HepG2 (cell line): ENCODE data around the gene SLBP. TPM values are rescaled to one million over a fixed set of nuclear protein-coding genes. Genes with fewer than 3 reads are reported as not detected.

ENCODE experiments used
- HDAC6 ChIP-seq: fragments of 200-600 bp; sonication (generic); IDR thresholded peaks from 2 replicates; pipeline ENCODE4 v1.7.0; 2017; ENCODE audit warnings: mild to moderate bottlenecking, antibody characterized with exemption, low read length, low read depth
- ISL2 ChIP-seq: sonication (generic); formaldehyde crosslinking; IDR thresholded peaks from 2 replicates; pipeline ENCODE4 v1.5.0; 2020; ENCODE audit warnings: missing genetic modification reagents
- JDP2 ChIP-seq: sonication (generic); formaldehyde crosslinking; IDR thresholded peaks from 2 replicates; pipeline ENCODE4 v1.8.1; 2022; ENCODE audit warnings: missing genetic modification reagents, borderline replicate concordance
- KDM4B ChIP-seq: sonication (generic); formaldehyde crosslinking; IDR thresholded peaks from 2 replicates; pipeline ENCODE4 v1.4.0; 2020; ENCODE audit warnings: missing genetic modification reagents
- KDM6A ChIP-seq: IDR thresholded peaks from 2 replicates; pipeline ENCODE4 v1.6.1; 2016; ENCODE audit warnings: low read depth
- MEF2D ChIP-seq: sonication (generic); formaldehyde crosslinking; IDR thresholded peaks from 2 replicates; pipeline ENCODE4 v1.5.1; 2020; ENCODE audit warnings: mild to moderate bottlenecking, missing genetic modification reagents
- MEIS1 ChIP-seq: sonication (generic); formaldehyde crosslinking; IDR thresholded peaks from 2 replicates; pipeline ENCODE4 v1.9.0; 2021; ENCODE audit warnings: mild to moderate bottlenecking, missing genetic modification reagents, moderate library complexity, borderline replicate concordance
- MLLT10 ChIP-seq: sonication (generic); formaldehyde crosslinking; IDR thresholded peaks from 2 replicates; pipeline ENCODE4 v1.4.0; 2020; ENCODE audit warnings: missing genetic modification reagents
- MTA1 ChIP-seq: sonication (generic); formaldehyde crosslinking; IDR thresholded peaks from 2 replicates; pipeline ENCODE4 v1.4.0; 2020; ENCODE audit warnings: missing genetic modification reagents, mild to moderate bottlenecking, borderline replicate concordance
- NFIB ChIP-seq: sonication (generic); formaldehyde crosslinking; IDR thresholded peaks from 2 replicates; pipeline ENCODE4 v1.9.0; 2021; ENCODE audit warnings: missing genetic modification reagents, mild to moderate bottlenecking, borderline replicate concordance
- POLR2AphosphoS5 ChIP-seq: IDR thresholded peaks from 2 replicates; pipeline ENCODE4 v1.6.1; 2012; ENCODE audit warnings: low read depth, low read length
- RCOR2 ChIP-seq: IDR thresholded peaks from 2 replicates; pipeline ENCODE4 v1.6.1; 2016; ENCODE audit warnings: missing biosample characterization, missing genetic modification reagents
- ZFP1 ChIP-seq: IDR thresholded peaks from 2 replicates; pipeline ENCODE4 v1.6.1; 2016
- ZKSCAN5 ChIP-seq: sonication (generic); formaldehyde crosslinking; IDR thresholded peaks from 2 replicates; pipeline ENCODE4 v1.5.1; 2020; ENCODE audit warnings: mild to moderate bottlenecking, missing genetic modification reagents
- ZMAT3 ChIP-seq: sonication (generic); formaldehyde crosslinking; conservative IDR thresholded peaks from 2 replicates; pipeline ENCODE4 v1.7.0; 2021; ENCODE audit warnings: missing genetic modification reagents
- ZNF709 ChIP-seq: sonication (generic); formaldehyde crosslinking; IDR thresholded peaks from 2 replicates; pipeline ENCODE4 v1.5.0; 2020; ENCODE audit warnings: mild to moderate bottlenecking, missing genetic modification reagents
- ZNF788 ChIP-seq: sonication (generic); formaldehyde crosslinking; IDR thresholded peaks from 2 replicates; pipeline ENCODE4 v1.5.0; 2020; ENCODE audit warnings: mild to moderate bottlenecking, missing genetic modification reagents, borderline replicate concordance
- polyA plus RNA-seq, 8 experiments: library from polyadenylated mRNA; depleted of rRNA in 3 of 8; stranded (reverse) in 7 of 8; unstranded in 1 of 8; fragments of >200 nt; fragmentation: Illumina TruSeq in 4 of 8; extraction: Trizol in 4 of 8; gene quantifications; 2 replicates each; pipeline versions ENCODE4 v1.2.1 to v1.2.3, GENCODE V29; 2011 to 2016; ENCODE audit warnings: low read depth in 4 of 8, missing spikeins in 1 of 8, mixed read lengths in 1 of 8; ENCODE audit not compliant: insufficient read depth in 1 of 8
- total RNA-seq, 5 experiments: library from RNA; depleted of rRNA; stranded (reverse); fragments of >200 nt; fragmentation: Illumina TruSeq; extraction: Trizol; gene quantifications; 2 replicates each; pipeline ENCODE4 v1.2.3, GENCODE V29; 2016; ENCODE audit warnings: low read depth in 1 of 5
- TF ChIP-seq, protein P1 (sequence below): sonication (generic); formaldehyde crosslinking; IDR thresholded peaks from 2 replicates; pipeline ENCODE4 v1.4.0; 2020; ENCODE audit warnings: missing genetic modification reagents, mild to moderate bottlenecking, borderline replicate concordance
- TF ChIP-seq, protein P2 (sequence below): sonication (generic); formaldehyde crosslinking; IDR thresholded peaks from 2 replicates; pipeline ENCODE4 v1.4.0; 2020; ENCODE audit warnings: mild to moderate bottlenecking, missing genetic modification reagents
- TF ChIP-seq, protein P3 (sequence below): sonication (generic); formaldehyde crosslinking; IDR thresholded peaks from 2 replicates; pipeline ENCODE4 v1.5.0; 2020; ENCODE audit warnings: missing genetic modification reagents, mild to moderate bottlenecking, borderline replicate concordance
- TF ChIP-seq, protein P4 (sequence below): sonication (generic); formaldehyde crosslinking; IDR thresholded peaks from 2 replicates; pipeline ENCODE4 v1.4.0; 2020; ENCODE audit warnings: missing genetic modification reagents
- TF ChIP-seq, protein P5 (sequence below): sonication (generic); formaldehyde crosslinking; IDR thresholded peaks from 2 replicates; pipeline ENCODE4 v1.8.1; 2023; ENCODE audit warnings: mild to moderate bottlenecking, moderate library complexity, missing genetic modification reagents

Gene SLBP
- total and polyA plus RNA-seq, 2 of the 13 experiments (the other 11 are each of a cell fraction or from before 2014, with no cell fraction given), result 43.9 to 104 TPM

DNA sequence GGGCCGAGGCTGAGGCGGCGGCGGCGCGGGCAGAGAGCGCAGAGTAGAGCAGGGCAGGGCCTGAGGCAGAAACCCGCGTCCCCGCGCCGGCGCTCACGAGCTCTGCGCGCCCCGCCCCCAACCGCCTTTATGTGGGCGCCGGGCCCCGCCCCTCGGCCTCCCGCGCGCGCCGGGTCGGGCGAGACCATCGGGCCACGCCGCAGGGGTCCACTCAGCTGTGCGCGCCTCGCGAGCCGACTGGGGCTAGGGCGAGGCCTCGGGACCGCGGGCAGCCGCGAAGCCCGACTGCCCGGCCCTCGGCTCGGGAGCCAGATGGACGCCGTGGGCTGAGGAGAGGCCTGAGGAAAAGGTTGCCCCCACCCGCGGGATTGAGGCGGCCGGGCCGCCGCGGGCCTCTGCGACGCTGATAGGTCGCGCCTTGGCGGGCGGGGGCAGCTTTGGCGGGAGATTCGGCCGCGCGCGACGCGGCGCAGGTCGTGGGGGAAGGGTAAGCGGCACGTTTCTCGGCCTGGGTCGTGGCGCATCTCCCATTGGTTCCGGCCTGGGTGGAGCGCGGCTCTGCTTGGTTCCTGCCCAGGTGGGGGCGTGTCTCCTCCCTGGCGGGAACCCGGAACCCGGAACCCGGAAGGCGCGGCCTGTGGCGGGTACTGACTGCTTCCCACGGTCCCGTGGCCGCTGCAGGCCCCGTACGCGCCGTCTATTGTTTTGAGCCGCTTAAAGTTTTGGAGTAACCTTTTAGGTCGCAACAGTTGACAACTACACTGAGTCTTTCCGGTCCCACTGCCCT, at the start of gene SLBP (continued):
- TF ChIP-seq, protein P1, sequence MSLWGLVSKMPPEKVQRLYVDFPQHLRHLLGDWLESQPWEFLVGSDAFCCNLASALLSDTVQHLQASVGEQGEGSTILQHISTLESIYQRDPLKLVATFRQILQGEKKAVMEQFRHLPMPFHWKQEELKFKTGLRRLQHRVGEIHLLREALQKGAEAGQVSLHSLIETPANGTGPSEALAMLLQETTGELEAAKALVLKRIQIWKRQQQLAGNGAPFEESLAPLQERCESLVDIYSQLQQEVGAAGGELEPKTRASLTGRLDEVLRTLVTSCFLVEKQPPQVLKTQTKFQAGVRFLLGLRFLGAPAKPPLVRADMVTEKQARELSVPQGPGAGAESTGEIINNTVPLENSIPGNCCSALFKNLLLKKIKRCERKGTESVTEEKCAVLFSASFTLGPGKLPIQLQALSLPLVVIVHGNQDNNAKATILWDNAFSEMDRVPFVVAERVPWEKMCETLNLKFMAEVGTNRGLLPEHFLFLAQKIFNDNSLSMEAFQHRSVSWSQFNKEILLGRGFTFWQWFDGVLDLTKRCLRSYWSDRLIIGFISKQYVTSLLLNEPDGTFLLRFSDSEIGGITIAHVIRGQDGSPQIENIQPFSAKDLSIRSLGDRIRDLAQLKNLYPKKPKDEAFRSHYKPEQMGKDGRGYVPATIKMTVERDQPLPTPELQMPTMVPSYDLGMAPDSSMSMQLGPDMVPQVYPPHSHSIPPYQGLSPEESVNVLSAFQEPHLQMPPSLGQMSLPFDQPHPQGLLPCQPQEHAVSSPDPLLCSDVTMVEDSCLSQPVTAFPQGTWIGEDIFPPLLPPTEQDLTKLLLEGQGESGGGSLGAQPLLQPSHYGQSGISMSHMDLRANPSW, result no peak
- TF ChIP-seq KDM6A (CRISPR knock-in tag), result no peak
- peak; percentile 95 for TF ChIP-seq NFIB
- no peak for TF ChIP-seq MLLT10
- TF ChIP-seq HDAC6, result no peak
- TF ChIP-seq KDM4B (CRISPR knock-in tag), result peak; percentile 54; the same call in 1 of the 2 replicates
- peak; percentile 85 for TF ChIP-seq MEIS1 (CRISPR knock-in tag)
- TF ChIP-seq, protein P2, sequence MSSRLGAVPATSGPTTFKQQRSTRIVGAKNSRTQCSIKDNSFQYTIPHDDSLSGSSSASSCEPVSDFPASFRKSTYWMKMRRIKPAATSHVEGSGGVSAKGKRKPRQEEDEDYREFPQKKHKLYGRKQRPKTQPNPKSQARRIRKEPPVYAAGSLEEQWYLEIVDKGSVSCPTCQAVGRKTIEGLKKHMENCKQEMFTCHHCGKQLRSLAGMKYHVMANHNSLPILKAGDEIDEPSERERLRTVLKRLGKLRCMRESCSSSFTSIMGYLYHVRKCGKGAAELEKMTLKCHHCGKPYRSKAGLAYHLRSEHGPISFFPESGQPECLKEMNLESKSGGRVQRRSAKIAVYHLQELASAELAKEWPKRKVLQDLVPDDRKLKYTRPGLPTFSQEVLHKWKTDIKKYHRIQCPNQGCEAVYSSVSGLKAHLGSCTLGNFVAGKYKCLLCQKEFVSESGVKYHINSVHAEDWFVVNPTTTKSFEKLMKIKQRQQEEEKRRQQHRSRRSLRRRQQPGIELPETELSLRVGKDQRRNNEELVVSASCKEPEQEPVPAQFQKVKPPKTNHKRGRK, result no peak
- TF ChIP-seq ZNF709, result peak; percentile 98
- no peak for TF ChIP-seq ZKSCAN5 (CRISPR knock-in tag)
- TF ChIP-seq ZMAT3 (CRISPR knock-in tag), result peak; percentile 99
- TF ChIP-seq MEF2D (CRISPR knock-in tag), result peak; percentile 64; the same call in 1 of the 2 replicates
- peak; percentile 75; the same call in 1 of the 2 replicates for TF ChIP-seq JDP2
- peak; percentile 70 for TF ChIP-seq RCOR2 (CRISPR knock-in tag)
- TF ChIP-seq, protein P3, sequence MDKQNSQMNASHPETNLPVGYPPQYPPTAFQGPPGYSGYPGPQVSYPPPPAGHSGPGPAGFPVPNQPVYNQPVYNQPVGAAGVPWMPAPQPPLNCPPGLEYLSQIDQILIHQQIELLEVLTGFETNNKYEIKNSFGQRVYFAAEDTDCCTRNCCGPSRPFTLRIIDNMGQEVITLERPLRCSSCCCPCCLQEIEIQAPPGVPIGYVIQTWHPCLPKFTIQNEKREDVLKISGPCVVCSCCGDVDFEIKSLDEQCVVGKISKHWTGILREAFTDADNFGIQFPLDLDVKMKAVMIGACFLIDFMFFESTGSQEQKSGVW (CRISPR knock-in tag), result peak; percentile 71; the same call in 1 of the 2 replicates
- TF ChIP-seq POLR2AphosphoS5, result peak; percentile 71
- TF ChIP-seq ISL2 (CRISPR knock-in tag), result peak; percentile 72
- TF ChIP-seq, protein P4, sequence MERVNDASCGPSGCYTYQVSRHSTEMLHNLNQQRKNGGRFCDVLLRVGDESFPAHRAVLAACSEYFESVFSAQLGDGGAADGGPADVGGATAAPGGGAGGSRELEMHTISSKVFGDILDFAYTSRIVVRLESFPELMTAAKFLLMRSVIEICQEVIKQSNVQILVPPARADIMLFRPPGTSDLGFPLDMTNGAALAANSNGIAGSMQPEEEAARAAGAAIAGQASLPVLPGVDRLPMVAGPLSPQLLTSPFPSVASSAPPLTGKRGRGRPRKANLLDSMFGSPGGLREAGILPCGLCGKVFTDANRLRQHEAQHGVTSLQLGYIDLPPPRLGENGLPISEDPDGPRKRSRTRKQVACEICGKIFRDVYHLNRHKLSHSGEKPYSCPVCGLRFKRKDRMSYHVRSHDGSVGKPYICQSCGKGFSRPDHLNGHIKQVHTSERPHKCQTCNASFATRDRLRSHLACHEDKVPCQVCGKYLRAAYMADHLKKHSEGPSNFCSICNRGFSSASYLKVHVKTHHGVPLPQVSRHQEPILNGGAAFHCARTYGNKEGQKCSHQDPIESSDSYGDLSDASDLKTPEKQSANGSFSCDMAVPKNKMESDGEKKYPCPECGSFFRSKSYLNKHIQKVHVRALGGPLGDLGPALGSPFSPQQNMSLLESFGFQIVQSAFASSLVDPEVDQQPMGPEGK (CRISPR knock-in tag), result peak; percentile 82
- peak; percentile 79; the same call in 1 of the 2 replicates for TF ChIP-seq ZFP1 (CRISPR knock-in tag)
- TF ChIP-seq MTA1 (CRISPR knock-in tag), result peak; percentile 72; the same call in 1 of the 2 replicates
- TF ChIP-seq ZNF788 (CRISPR knock-in tag), result peak; percentile 87; the same call in 1 of the 2 replicates
- TF ChIP-seq, protein P5, sequence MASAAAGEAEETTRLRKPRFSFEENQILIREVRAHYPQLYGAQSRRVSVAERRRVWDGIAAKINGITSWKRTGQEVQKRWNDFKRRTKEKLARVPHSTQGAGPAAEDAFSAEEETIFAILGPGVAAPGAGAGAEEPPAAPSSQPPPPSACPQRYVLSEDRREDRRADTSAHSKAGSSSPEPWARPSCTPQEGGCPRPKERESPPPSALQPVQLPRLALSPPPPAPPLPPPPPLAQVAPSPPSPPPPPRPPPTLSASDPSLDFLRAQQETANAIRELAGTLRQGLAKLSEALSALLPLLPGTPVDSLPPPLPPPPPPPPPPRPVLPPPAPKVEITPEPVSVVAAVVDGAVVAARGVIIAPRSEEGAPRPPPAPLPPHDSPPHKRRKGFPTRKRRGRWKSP (CRISPR knock-in tag), result peak; percentile 95
